ENCODE measurements around the gene RCCD1.

RCCD1 gene

DNA sequence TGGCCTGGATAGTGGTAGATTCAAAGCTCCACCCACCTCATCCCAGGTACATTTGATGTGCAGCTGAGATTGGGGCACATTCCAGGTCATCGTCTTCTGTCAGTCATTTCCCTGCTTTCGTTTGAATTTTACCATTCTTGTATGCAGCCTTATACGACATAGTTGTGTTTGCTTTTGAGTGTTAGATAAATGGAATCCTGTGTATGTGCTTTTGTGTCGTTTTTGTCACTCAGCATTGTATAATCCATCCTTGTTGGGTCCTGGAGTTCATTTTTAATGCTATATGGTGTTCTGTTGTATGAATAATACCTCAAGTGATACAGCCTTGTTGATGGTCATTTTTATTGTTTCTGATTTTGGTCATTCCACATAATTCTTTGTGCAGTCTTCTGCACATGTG, 7.3 kb downstream of the RCCD1 start:
- in situ Hi-C loops (cut with MboI; ENCODE audit: low sequenced_read_pairs), result no loop called here

DNA sequence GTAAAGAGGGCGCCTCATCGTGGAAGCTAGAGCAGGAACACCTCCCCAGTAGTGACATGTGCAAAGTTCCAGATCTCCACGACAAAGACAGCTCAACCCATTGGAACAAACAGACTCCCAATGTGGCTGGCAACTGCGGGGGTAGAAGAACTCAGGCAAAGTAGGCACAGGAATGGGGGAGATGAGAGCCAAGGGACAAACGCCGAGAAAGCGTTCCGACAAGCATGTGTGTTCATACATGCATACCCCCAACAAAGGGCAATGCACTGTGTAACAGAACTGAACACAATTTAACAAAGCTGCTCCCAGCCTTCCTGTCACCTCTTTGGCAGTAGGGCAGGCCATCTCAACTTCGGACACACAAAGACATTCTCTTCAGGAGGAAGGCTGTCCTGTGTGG, 11.6 kb downstream of the RCCD1 start:
- in situ Hi-C loops (cut with MboI; ENCODE audit: low sequenced_read_pairs), result no loop called here

GRCh38 chr15:90967206-90967605, 12.5 kb downstream of the RCCD1 start:
- in situ Hi-C loops (cut with MboI; ENCODE audit: low sequenced_read_pairs), result no loop called here

DNA sequence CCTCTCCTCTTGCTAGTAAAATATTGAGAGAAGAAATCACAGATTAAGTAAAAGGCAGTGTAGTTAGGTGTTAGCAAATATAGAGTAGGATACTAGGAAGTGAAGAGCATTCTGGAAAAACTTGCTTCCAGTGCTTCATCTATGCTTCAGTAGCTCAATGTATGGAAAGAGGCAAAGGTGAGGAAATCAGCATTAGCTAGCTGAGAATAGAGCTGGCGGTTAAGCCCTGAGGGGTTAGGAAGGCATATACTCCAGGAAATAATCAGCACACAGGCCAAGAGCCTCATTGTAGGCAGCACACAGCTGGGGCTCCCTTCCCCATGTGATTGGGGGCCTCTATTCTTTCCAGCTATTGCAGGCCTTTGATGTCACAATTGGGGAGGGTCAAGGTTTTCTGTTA, 13.8 kb downstream of the RCCD1 start:
- in situ Hi-C loops (cut with MboI; ENCODE audit: low sequenced_read_pairs), result no loop called here

DNA sequence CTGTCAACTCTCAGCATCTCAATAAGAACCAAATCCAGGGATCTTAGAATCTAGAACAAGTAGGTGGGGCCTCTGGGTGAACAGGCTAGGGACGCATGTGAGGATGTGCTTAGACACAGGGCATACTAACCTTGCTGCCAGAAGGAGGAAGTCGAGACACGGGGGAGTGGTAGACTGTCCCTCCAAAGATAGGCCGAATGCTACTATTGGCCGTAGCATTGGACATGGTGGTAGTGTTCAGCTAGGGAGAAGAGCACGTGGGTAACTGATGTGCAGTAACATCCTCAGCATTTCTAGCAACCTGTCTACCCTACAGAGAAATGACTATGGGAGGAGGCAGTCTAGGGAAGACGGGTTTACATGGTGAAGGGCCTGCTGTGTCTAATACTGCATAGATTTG, 15.6 kb downstream of the RCCD1 start:
- in situ Hi-C loops (cut with MboI; ENCODE audit: low sequenced_read_pairs), result no loop called here

GRCh38 chr15:90972133-90972532, 17.4 kb downstream of the RCCD1 start:
- in situ Hi-C loops (cut with MboI; ENCODE audit: low sequenced_read_pairs), result no loop called here

GRCh38 chr15:90974216-90974615, 19.5 kb downstream of the RCCD1 start:
- in situ Hi-C loops (cut with MboI; ENCODE audit: low sequenced_read_pairs), result no loop called here

- in situ Hi-C loops (cut with MboI; ENCODE audit: low sequenced_read_pairs), result no loop called here
Observed at GRCh38 chr15:90979582-90979981, 24.9 kb downstream of the RCCD1 start.

- in situ Hi-C loops (cut with MboI; ENCODE audit: low sequenced_read_pairs), result no loop called here
Observed at GRCh38 chr15:90981681-90982080, 27.0 kb downstream of the RCCD1 start.

- in situ Hi-C loops (cut with MboI; ENCODE audit: low sequenced_read_pairs), result no loop called here
Observed at GRCh38 chr15:90982135-90982534, 27.5 kb downstream of the RCCD1 start.

- in situ Hi-C loops (cut with MboI; ENCODE audit: low sequenced_read_pairs), result no loop called here
Observed at GRCh38 chr15:90986790-90987507, 32.3 kb downstream of the RCCD1 start.

DNA sequence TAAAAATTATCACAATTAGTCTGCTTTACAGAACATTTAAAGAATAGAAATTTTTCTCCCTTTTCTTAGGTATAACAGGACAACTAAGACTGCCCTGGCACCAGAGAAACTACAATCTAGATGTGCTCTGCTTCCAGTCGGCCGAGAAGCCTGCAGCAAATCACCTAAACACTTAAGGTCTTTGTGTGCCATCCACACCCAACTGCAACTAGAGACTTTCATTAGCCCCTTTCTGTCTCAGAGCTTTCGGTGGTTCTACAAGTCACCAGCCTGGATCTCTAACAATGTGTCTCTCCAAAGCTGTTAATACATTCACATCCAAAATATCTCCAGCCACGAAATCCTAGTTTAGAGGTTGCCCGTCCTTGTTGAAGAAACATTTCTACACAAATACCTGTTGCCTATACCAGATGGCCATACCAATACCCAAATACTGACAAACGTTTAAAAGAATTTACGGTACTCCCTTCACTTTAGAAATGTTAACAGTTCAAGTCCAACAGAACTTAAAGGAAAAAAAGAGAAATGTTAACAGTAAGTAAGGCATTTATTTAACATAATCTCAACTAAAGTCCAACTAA, 33.0 kb downstream of the RCCD1 start:
- in situ Hi-C loops (cut with MboI; ENCODE audit: low sequenced_read_pairs), result no loop called here

- in situ Hi-C loops (cut with MboI; ENCODE audit: low sequenced_read_pairs), result no loop called here
Observed at GRCh38 chr15:90988296-90988695, 33.6 kb downstream of the RCCD1 start.

DNA sequence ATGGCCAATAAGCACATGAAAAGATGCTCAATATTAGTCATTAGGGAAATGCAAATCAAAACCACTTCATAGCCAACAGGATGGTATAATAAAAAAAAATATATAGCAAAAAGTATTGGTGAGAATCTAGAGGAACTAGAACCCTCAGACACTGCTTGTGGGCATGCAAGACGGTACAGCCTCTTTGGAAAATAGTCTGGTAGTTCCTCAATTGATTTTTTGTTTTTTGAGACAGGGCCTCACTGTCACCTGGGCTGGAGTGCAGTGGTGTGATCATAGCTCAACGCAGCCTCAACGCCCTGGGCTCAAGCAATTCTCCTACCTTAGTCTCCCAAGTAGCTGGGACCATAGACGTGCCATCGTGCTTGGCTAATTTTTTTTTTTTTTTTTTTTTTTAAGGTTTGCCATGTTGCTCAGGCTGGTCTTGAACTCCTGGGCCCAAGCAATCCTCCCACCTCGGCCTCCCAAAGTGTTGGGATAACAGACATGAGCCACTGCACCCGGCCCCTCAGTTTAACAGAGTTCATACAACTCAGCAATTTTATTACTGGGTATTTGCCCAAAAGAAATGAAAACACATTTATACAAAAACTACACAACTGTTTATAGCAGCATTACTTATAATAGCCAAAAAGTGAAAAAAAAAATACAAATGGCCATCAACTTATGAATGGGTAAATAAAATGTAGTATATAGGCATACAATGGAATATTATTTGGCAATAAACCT, 34.5 kb downstream of the RCCD1 start:
- in situ Hi-C loops (cut with MboI; ENCODE audit: low sequenced_read_pairs), result no loop called here

GRCh38 chr15:90990446-90990845, 35.8 kb downstream of the RCCD1 start:
- in situ Hi-C loops (cut with MboI; ENCODE audit: low sequenced_read_pairs), result no loop called here

DNA sequence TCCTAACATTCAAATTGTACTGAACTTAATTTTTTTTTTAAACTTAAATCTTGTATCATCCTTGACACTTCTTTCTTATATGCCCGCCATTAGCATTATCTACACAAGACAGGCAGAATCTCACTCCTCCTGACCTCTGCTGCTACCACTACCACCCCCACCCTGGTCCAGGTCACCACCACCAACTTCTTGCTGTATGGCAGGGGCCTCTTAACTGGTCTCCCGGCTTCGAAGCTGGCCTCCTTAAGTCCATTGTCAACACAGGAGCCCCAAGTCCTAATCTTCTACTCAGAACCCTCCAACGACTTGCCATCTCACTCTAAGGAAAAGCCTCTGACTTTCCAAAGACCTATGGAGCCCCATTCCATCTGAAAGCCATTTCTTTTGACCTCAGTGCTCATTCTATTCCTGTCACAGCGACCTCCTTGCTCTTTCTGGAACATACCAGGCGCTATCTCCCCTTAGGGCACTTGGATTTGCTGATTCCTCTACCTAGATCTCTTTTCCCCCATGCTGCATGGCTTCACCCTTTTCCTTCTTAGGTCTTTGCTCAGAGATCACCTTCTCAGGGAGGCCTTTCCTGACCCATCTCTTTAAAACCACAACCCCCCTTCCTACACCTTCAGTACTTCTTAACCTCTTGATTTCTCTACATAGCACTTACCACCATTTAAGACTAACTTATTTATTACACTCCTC, 37.1 kb downstream of the RCCD1 start:
- in situ Hi-C loops (cut with MboI; ENCODE audit: low sequenced_read_pairs), result no loop called here

DNA sequence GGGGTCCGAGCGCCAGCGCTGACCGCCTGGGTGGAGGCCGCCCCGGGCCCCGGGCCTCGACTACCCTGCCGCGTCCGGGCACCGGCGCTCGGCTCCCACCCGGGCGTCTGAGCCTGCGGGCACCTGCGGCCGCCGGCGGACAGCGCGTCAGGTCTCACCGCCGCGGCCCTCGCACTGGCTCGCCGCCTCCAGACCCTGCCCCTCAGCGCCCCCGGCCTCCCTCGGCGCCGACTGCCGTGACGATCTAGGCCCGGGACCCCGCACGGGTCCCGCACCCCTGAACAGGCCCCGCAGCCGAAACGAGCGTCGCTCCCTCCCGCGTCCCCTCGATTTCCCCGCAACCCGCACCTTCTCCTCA, 39.4 kb downstream of the RCCD1 start:
- in situ Hi-C loops (cut with MboI; ENCODE audit: low sequenced_read_pairs), result no loop called here

GRCh38 chr15:90994417-90995311, 40.0 kb downstream of the RCCD1 start, which contains the start of gene PRC1:
PRC1 (minus strand) TSS chr15:90994535; CDS start chr15:90994417, 118 bp downstream.
- in situ Hi-C loops (cut with MboI; ENCODE audit: low sequenced_read_pairs), result no loop called here

DNA sequence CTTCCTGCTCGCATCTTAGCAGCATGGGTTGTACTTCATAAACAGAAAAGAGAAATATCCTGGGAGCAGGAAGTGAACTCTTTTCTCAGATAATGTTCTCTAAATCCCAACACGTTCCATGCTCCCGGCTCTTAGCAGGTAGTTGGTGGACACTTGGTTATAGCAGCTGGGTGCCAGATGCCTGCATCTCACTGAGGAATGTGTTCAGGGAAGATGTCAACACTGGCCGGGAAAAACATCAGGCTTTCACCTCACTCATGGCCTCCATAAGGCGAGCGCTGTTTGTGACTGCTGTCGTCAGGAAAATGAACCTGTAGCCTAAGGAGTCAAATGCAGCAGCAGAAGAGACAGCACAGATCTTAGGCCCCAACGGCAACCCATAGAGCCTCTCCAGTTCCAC, 44.1 kb downstream of the RCCD1 start:
- in situ Hi-C loops (cut with MboI; ENCODE audit: low sequenced_read_pairs), result no loop called here

DNA sequence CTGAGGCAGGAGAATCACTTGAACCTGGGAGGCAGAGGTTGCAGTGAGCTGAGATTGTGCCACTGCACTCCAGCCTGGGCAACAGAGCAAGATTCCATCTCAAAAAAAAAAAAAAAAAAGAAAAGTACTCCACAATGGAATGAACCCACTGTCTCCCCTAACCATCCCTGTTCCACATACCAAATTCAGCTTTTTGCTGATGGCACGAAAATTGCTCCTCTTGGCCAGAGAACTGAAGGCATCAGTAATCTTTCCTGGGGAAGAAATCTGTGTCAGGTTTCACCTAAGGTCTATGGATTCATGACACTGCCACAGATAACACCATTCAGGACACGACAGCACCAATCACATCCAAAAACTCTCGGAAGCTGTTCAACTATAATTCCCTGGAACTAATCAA, 46.5 kb downstream of the RCCD1 start:
- in situ Hi-C loops (cut with MboI; ENCODE audit: low sequenced_read_pairs), result no loop called here

DNA sequence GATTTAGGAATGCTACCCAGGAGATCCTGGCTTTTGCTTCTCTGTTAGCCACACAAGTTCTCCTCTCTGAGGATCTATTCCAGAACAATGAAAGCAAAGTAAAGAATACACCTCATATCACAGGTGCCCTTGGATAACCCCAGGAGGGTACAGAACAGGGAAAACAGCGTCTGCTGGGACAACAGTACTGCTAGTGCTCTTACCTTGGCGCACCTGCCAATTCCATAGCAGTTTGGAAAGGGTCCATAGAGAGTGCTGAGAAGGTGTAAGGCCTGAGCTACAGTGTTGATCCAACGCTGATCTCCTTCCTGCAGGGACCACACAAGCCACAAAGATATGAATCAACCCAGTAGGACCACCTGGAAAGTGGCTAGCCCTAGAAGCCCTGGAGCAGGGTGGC, 52.6 kb downstream of the RCCD1 start:
- in situ Hi-C loops (cut with MboI; ENCODE audit: low sequenced_read_pairs), result no loop called here

Measured in HL-60/S4 (cell line).